DMS 273 treated with DMSO at 0.1 percent for 48 hours (cell line): Measurements from ENCODE around the gene ADAMTS14.

ENCODE experiments used
- DNase-seq: peaks from one replicate; lab custom pipeline; 2025; lab: John Stamatoyannopoulos, UW

Gene ADAMTS14

DNA sequence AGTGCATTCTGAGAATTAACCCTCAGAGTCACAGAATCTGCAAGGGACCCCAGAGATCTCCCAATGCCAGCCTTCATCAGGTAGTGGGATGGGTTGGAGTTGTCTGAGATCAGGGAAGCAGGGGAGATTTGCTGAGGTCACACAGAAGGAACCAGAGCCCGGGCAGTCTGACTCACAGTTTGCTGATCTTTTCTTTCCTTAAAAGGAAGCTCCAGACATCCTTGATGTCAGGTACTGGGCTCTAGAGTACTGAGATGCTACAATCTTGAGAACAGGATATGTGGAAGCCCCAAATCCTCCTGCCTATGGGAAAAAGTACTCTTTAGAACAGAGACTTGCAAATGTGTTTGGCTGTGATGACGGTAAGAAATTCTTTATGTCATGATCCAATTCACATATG, 112.2 kb downstream of the ADAMTS14 start:
- DNase-seq: no peak

GRCh38 chr10:70785190-70785589, 112.9 kb downstream of the ADAMTS14 start, which contains the start of gene TBATA:
TBATA (minus strand) TSS chr10:70785377; CDS start chr10:70783379, 1,998 bp downstream.
- DNase-seq: no peak

DNA sequence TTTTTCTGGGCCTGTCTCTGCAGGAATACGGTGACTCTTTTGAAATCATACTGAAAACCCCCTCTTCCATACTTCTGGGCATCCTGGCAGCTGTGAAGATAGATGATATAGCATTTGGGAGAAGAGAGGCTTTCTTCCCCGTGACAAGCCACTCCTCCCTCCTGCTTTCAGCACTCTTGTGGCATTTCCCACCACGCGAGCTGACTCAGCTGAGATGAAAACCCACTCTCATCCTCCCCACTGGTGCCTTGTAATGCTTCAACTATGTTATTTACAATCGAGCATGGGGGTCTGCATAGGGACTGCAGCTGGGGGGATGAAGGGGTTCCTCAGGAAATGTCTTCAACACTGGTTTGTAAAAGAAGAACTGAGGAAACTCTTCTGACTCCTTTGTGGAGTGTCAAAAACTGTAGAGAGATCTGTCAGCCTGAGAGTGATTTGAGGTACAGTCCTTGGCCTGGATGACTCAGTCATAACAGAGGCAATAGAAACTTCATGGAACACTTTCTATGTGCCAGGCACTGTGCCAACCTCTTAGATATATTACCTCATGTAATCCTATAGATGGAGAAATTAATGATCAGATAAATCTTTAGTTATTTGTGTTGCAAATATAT, 114.6 kb downstream of the ADAMTS14 start:
- no peak for DNase-seq

- no peak for DNase-seq
Measured at GRCh38 chr10:70791386-70792039, 119.2 kb downstream of the ADAMTS14 start.

DNA sequence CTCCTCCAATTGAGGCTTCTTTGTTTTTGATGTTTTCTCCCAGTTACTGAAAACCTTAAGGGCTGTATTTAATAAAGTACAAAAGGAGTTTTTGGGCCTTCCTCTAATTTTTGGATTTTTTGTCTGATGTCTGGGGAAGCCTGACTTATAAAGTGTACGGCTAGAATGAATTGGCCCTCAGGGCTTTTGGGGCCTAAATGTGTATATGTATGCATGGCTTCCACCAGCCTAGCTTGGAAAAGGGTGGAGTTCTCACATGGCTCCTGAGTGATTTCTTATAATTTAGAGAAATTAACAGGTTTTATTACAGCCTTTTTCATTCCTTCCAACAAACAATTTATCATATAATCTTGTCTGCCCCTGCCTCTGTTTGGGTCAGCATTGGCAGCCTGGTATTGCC, 123.3 kb downstream of the ADAMTS14 start:
- DNase-seq: no peak

DNA sequence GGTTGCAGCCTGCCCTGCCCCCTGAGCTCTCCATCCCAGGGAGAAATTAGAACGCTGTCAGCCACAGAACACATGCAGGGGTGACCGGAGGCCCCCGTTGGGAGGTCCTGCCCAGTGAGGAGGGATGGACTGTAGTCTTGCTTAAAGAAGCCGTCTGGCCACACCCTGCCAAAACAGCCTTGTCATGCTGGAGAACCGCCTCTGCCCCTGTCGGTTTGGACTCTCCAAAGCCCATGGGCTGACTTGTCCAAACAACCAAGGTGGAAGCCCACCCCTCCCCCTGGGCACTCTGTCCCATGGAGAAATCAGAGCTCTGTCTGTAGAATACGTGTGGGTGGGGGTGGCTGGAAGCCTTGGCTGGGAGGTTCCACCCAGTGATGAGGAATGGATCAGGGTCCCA, 125.5 kb downstream of the ADAMTS14 start:
- DNase-seq: no peak

DNA sequence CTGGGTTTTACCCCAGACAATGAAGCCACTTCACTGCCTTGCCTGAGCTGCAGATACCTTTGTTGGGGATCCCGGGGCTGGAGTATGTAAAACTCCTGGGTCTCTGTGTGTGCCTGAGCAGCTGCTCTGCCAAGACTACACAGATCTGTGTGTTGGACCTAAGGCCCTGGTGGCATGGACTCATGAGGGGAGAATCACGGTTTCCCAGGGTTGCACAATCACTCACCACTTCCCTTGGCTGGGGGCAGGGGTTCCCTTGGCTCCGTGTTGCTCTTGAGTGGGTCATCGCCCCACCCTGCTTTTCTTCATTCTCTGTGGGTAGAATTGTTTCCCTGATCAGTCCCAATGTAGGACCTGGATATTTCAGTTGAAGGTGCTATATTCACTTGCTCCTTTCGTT, 126.8 kb downstream of the ADAMTS14 start:
- DNase-seq: no peak

DNA sequence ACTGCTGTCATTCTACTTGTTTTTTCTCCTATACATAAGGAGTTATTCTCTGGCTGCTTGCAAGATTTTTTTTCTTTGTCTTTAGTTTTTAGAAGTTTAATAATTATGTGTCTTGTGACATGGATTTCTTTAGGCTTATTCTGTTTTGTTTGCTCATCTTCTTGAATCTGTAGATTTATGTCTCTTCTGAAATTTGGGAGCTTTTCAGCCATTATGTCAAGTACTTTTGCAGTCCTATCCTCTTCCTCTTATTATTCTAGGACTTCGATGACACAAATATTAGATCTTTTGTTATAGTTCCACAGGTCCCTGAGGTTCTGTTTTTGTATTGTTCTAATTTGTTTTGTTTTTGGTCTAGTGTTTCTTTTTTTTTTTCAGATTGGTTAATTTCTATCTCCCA, 129.5 kb downstream of the ADAMTS14 start:
- no peak for DNase-seq

- DNase-seq: no peak
Measured at GRCh38 chr10:70803775-70804420, 131.6 kb downstream of the ADAMTS14 start.

- DNase-seq: no peak
Measured at GRCh38 chr10:70804421-70804808, 132.1 kb downstream of the ADAMTS14 start.

GRCh38 chr10:70805619-70806215, 133.4 kb downstream of the ADAMTS14 start:
- DNase-seq: no peak

GRCh38 chr10:70806841-70807240, 134.5 kb downstream of the ADAMTS14 start:
- DNase-seq: no peak

DNA sequence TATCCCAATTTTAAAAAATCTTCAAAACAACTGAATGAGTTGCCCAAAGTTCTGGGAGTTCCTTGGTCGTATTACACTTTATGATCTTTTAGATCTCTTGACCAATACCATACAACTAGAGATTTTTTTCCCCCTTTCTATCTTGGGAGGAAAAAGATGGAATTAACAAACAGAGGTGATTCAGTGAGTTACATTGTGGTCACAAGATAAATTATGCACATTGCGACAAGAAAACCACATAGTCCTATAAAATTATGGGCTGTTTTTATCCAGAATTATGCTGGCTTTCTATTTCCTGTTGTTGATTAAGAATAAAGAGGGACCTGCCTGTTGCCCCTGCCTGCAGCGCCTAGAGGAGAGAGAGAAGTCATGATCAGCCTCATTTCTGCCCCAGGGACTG, 135.2 kb downstream of the ADAMTS14 start:
- DNase-seq: no peak

GRCh38 chr10:70809011-70809611, 136.8 kb downstream of the ADAMTS14 start:
- no peak for DNase-seq

GRCh38 chr10:70809726-70810125, 137.4 kb downstream of the ADAMTS14 start:
- no peak for DNase-seq

GRCh38 chr10:70810967-70811366, 138.7 kb downstream of the ADAMTS14 start:
- no peak for DNase-seq

DNA sequence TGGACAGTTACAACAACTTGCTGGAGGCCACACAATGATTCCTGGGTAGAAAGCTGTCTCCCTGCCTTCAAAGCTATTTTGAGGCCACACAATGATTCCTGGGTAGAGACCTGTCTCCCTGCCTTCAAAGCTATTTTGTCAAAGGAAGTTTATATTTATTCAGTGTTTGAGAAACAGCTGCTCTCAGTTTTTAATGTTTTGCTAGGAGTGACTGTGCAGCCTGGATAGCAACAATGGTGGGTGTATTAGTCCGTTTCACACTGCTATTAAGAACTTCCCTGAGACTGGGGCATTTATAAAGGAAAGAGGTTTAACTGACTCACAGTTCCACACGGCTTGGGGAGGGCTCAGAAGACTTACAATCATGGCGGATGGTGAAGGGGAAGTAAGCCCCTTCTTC, 139.6 kb downstream of the ADAMTS14 start:
- DNase-seq: no peak
